NCI-H1048 (cell line): Measurements from ENCODE around the gene CTU2.

Source experiments
- DNase-seq: peaks from one replicate; lab custom pipeline; 2025; lab: John Stamatoyannopoulos, UW

The CTU2 gene

DNA sequence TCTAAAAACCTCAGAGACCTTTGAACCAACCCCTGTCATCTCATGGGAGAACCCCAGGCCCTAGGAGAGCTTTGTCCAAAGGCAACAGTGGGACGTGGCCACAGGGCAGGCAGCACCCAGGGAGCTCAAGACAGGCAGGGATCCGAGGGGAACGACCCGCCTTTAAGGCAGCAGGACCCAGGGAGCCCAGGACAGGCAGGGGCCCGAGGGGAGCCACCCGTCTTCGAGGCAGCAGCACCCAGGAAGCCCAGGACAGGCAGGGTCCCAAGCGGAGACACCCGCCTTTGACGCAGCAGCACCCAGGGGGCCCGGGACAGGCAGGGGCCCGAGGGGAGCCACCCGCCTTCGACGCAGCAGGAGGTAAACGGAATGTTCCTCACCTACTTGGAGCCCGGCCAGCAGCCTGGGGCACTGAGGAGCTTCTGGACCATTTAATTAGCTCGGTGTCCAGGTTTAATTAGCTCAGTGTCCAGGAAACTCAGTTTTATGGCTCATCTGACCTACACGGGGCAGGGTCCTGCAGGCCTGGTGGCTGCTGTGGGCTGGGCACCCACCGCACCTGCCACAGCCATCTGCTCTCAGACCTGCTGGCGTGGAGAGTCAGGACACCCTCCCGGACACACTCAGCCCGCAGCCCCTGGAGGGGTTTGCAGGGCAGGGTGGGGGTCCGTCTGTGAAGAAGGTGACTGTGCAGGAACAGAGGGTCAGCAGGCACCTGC, 54.3 kb downstream of the CTU2 start:
- no peak for DNase-seq

DNA sequence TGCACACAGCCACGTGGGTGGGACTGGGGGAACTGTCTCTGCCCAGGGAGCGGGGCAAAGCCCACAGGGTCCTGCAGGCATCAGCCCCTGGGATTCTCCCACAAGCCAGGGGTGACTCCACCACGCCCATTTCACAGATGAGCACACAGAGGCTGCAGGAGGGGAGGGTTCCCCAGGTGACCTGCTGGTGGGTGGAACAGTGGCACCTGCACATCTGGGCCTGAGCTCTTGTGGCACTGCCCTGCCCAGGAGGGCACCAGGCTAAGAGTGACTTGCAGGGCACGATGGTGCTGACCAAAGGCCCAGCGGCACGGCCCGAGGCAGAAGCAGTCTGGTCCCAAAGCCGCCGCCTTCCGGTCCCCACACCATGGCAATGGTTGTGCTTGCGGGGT, 54.8 kb downstream of the CTU2 start:
- DNase-seq = no peak

GRCh38 chr16:88761830-88762229, 55.5 kb downstream of the CTU2 start:
- no peak for DNase-seq

GRCh38 chr16:88762258-88762870, 56.1 kb downstream of the CTU2 start:
- DNase-seq = no peak

DNA sequence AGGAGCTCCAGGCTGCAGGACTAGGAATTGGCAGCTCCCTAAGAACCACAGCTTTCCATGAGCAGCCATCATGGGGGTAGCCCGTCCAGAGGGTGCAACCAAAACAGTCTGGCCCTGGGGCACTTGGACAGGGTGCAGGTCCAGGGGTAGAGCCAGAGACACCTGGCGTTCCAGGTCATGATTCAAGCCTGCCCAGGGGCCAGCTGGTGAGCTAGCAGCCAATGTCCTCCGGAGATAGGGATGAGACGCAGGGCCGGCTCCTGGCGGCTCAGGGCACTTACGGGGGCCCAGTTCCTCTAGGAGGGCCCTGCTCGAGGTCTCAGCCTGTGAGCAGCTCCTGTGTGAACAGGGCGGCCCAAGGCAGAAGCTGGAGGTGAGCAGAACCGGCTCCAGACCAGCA, 56.6 kb downstream of the CTU2 start:
- DNase-seq = no peak

DNA sequence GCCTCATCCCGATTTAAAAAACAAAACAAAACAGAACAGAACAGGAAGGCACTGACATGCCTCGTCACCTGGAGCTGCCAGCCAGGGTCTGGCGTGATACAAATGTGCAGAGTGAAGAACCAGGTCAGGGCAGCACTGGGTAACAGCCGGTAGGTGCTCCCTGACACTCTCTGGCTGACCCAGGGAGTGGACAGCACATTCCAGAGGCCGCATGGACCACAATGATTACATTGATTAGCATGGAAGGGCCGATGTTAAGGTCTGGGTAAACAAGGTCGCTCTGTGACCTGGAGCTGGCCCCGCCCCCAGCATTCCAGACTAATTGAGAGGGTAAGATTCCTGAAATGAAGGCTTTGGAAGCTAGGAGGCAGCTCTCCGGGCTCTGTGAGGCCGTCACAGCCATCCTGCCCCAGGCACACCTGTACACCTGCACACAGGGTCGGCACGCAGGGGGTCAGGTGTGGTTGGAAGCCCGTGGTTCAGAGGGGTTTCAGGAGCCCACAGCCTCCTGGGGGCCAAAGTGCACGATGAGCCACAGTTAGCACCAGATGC, 57.3 kb downstream of the CTU2 start:
- no peak for DNase-seq

- DNase-seq = no peak
Measured at GRCh38 chr16:88764080-88764479, 57.8 kb downstream of the CTU2 start.

DNA sequence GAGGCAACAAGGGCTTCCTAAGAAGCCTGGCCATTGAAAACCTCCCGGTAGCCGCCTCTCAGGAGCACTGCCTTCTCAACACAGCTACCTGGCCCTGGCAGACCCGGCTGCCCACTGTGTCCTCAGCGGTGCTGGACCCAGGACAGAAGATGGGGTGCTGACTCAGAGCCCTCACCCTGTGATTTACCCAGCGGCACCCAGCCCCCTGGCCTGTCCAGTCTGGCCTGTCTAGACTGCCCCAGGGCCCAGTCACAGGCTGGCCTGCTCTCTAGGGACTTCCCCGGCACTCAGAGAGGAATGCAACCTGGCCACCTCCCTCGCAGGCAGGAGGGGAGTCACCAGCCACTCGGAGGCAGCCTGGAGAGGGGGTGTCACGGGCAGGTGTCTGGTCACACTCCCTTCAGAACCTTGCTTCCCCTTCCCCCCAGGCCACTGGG, 58.6 kb downstream of the CTU2 start:
- DNase-seq = no peak
